Mesendoderm (in vitro differentiated cells): ENCODE results near the gene LCE4A.

Source experiments
- DNase-seq: peaks from one replicate; pipeline ENCODE4 v3.0.0; 2013
- H2AK5ac ChIP-seq: 2 replicates; pipeline ENCODE4 v1.6.1; 2013; ENCODE audit warnings: low read length, inconsistent platforms
- H2BK120ac ChIP-seq: 2 replicates; pipeline ENCODE4 v1.6.1; 2013; ENCODE audit warnings: low read depth, mild to moderate bottlenecking, low read length, moderate library complexity, mixed read lengths
- H2BK15ac ChIP-seq: replicated peaks from 2 replicates; pipeline ENCODE4 v1.6.1; 2013; ENCODE audit warnings: low read depth, mild to moderate bottlenecking, moderate library complexity
- H2BK5ac ChIP-seq: 2 replicates; pipeline ENCODE4 v1.6.1; 2013; ENCODE audit warnings: low read length, inconsistent platforms
- H3K18ac ChIP-seq: 2 replicates; pipeline ENCODE4 v1.6.1; 2013; ENCODE audit warnings: mild to moderate bottlenecking, low read length, mixed read lengths
- H3K23ac ChIP-seq: one replicate; pipeline ENCODE4 v1.6.1; 2013; ENCODE audit warnings: low read length
- H3K27ac ChIP-seq: 2 replicates; pipeline ENCODE4 v1.5.1; 2013; ENCODE audit warnings: low read depth, mild to moderate bottlenecking, inconsistent platforms, low read length, moderate library complexity
- H3K27me3 ChIP-seq: 2 replicates; pipeline ENCODE4 v1.6.1; 2013; ENCODE audit warnings: low read length, control low read depth, mild to moderate bottlenecking, inconsistent platforms; ENCODE audit not compliant: insufficient read depth, poor library complexity
- H3K36me3 ChIP-seq: 2 replicates; pipeline ENCODE4 v1.6.1; 2013; ENCODE audit warnings: low read length, inconsistent platforms; ENCODE audit not compliant: control insufficient read depth, insufficient read depth
- H3K4ac ChIP-seq: one replicate; pipeline ENCODE4 v1.6.1; 2013; ENCODE audit warnings: low read depth, mild to moderate bottlenecking, low read length, moderate library complexity
- H3K4me1 ChIP-seq: 2 replicates; pipeline ENCODE4 v1.6.1; 2013; ENCODE audit warnings: low read depth, low read length, inconsistent platforms; ENCODE audit not compliant: control insufficient read depth
- H3K4me2 ChIP-seq: 2 replicates; pipeline ENCODE4 v1.6.1; 2013; ENCODE audit warnings: low read length
- H3K4me3 ChIP-seq: 2 replicates; pipeline ENCODE4 v1.5.1; 2013; ENCODE audit warnings: mild to moderate bottlenecking, low read length
- H3K56ac ChIP-seq: one replicate; pipeline ENCODE4 v1.6.1; 2013; ENCODE audit warnings: low read length
- H3K79me1 ChIP-seq: 2 replicates; pipeline ENCODE4 v1.6.1; 2013; ENCODE audit warnings: low read length, inconsistent platforms
- H3K79me2 ChIP-seq: 2 replicates; pipeline ENCODE4 v1.6.1; 2013; ENCODE audit warnings: mild to moderate bottlenecking, low read length; ENCODE audit not compliant: control insufficient read depth, insufficient read depth
- H3K9ac ChIP-seq: 2 replicates; pipeline ENCODE4 v1.6.1; 2013; ENCODE audit warnings: low read length, inconsistent platforms
- H4K5ac ChIP-seq: one replicate; pipeline ENCODE4 v1.6.1; 2013; ENCODE audit warnings: low read length
- H4K8ac ChIP-seq: one replicate; pipeline ENCODE4 v1.6.1; 2013; ENCODE audit warnings: low read depth, mild to moderate bottlenecking, control low read depth, low read length, moderate library complexity
- WGBS: extraction: QIAGEN DNeasy Blood & Tissue Kit; methylation state at CpG from one replicate; pipeline ENCODE4 v1.1.7; 2013; ENCODE audit warnings: low lambda C conversion rate, missing lambda C conversion rate; ENCODE audit not compliant: insufficient coverage; ENCODE audit errors: extremely low coverage; 5-methylcytosine and 5-hydroxymethylcytosine counted together

LCE4A gene

DNA sequence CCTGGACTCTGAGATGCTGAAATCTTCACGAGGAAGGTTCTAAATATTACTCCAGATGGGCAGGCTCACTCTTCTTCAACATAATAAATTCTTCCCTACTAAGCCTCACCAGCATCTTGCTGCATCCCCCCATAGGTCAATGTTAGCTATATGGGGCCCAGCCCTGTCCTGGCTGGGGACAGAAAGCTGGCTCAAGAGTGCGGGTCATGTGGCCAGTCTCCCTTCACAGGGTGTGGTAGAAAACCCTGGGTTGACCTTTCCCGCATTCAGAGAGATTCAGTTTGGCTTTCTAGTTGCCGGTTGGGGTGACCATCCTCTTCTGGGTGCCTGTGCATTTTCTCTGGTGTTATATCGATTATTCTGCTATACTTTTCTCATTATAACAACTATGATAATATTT, 30.0 kb downstream of the LCE4A start:
- no CpG with 5 or more reads among the region's 5 CpGs for WGBS
- no peak overlapping the region for H4K5ac ChIP-seq
- H3K18ac ChIP-seq: no peak overlapping the region
- no peak overlapping the region for H2BK120ac ChIP-seq
- no peaks in the 10 kb centered on the region for H3K4me1 ChIP-seq
- H2BK15ac ChIP-seq: no peak overlapping the region
- H3K56ac ChIP-seq: no peak overlapping the region
- H3K79me1 ChIP-seq: no peaks in the 10 kb centered on the region
- H4K8ac ChIP-seq: no peak overlapping the region
- no peak overlapping the region for H2BK5ac ChIP-seq
- no peak overlapping the region for H2AK5ac ChIP-seq
- DNase-seq: no peak
- no peak overlapping the region for H3K9ac ChIP-seq
- no peak overlapping the region for H3K23ac ChIP-seq
- H3K4ac ChIP-seq: no peak overlapping the region
- H3K79me2 ChIP-seq: no peaks in the 10 kb centered on the region
- no peak overlapping the region for H3K27ac ChIP-seq
- no peaks in the 10 kb centered on the region for H3K27me3 ChIP-seq
- H3K4me3 ChIP-seq: no peak overlapping the region
- no peaks in the 10 kb centered on the region for H3K36me3 ChIP-seq
- no peak overlapping the region for H3K4me2 ChIP-seq

DNA sequence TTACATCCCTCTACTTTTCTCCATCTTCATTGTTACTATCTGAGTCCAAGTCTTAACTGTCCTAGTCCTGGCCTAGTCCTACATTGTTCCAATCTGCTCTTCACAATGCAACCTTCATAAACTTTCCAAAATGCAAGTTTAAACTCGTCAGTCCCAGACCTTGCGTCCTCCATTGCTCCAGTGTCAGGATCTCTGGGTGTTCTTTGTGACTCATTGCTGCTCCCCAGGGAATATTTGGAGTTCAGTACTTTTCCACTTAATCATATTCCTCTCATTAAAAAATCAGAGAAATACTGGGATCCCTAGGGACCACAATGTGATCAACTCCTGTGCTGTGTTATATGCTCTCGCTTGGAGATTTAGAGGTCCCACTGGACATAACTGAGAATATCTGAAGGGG, 31.9 kb downstream of the LCE4A start:
- no peak overlapping the region for H2BK120ac ChIP-seq
- no peak overlapping the region for H3K18ac ChIP-seq
- H4K8ac ChIP-seq: no peak overlapping the region
- H2BK5ac ChIP-seq: no peak overlapping the region
- DNase-seq: no peak
- no peak overlapping the region for H3K4ac ChIP-seq
- no peak overlapping the region for H3K4me3 ChIP-seq
- WGBS: no CpG with 5 or more reads among the region's 3 CpGs
- no peaks in the 10 kb centered on the region for H3K4me1 ChIP-seq
- H2AK5ac ChIP-seq: no peak overlapping the region
- no peak overlapping the region for H3K23ac ChIP-seq
- no peaks in the 10 kb centered on the region for H3K79me1 ChIP-seq
- H3K27ac ChIP-seq: no peak overlapping the region
- no peaks in the 10 kb centered on the region for H3K36me3 ChIP-seq
- H3K79me2 ChIP-seq: no peaks in the 10 kb centered on the region
- H3K27me3 ChIP-seq: no peaks in the 10 kb centered on the region
- no peak overlapping the region for H3K9ac ChIP-seq
- no peak overlapping the region for H2BK15ac ChIP-seq
- H3K4me2 ChIP-seq: no peak overlapping the region
- no peak overlapping the region for H4K5ac ChIP-seq
- no peak overlapping the region for H3K56ac ChIP-seq

DNA sequence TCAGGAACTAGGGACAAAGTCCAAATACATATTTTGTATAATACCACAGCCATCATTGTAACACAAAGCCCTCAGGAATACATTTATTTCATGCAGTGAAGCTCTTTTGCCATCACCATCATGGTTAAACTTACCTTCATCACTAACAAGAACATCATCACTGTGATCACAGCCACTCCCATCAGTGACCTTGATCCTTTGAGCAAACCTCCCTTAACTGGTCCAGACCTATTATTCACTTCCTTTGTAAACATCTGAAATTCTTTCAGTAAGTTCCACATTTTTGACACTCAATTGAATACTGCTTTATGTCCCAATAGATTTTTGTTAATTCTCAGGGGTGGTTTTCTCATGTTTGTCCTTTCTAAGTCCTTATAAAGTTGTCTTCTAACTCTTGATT, 33.7 kb downstream of the LCE4A start:
- H2BK120ac ChIP-seq: no peak overlapping the region
- no peaks in the 10 kb centered on the region for H3K36me3 ChIP-seq
- no peak overlapping the region for H3K9ac ChIP-seq
- no peak overlapping the region for H4K8ac ChIP-seq
- no peak overlapping the region for H3K27ac ChIP-seq
- H3K4me1 ChIP-seq: no peaks in the 10 kb centered on the region
- H3K4me3 ChIP-seq: no peak overlapping the region
- no peaks in the 10 kb centered on the region for H3K27me3 ChIP-seq
- DNase-seq: no peak
- H3K79me1 ChIP-seq: no peaks in the 10 kb centered on the region
- H2BK5ac ChIP-seq: no peak overlapping the region
- no peak overlapping the region for H2BK15ac ChIP-seq
- H2AK5ac ChIP-seq: no peak overlapping the region
- no peak overlapping the region for H3K4me2 ChIP-seq
- H4K5ac ChIP-seq: no peak overlapping the region
- H3K79me2 ChIP-seq: no peaks in the 10 kb centered on the region
- H3K56ac ChIP-seq: no peak overlapping the region
- H3K18ac ChIP-seq: no peak overlapping the region
- H3K4ac ChIP-seq: no peak overlapping the region
- H3K23ac ChIP-seq: no peak overlapping the region

DNA sequence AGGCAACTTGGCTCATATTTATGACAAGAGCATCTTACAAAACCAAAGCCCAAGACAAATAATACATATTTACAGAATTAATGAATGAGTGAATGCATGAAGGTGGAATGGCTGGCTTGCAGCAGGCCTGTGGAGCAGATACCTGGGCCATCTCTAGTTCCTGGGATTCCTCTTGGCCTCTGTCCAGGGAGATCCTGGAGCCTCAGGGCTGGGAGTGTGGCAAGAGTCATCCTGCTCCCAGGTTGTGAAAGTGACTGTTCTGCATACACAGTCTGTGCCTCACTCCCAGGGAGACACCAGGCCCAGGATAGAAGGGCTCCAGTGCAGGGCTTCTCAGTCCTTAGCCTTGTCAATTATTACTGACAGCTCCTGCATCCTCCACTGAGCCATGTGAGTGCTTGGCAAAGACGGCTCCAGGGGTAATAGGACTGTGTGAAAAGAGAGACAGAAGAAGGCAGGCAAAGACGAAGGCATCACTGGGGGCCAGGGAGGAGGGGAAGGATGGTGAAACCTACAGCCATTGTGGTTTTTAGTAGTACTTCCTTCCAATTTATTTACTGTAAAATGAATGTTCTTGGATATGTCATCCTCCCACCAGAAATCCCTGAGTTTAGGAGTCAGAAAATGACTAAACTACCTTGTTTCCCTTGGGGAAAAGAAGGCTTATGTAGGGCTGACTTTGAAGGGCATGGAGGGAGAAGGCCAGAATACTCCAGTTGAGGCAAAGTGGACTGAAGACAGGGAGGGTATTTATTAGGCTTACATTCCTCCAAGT, 35.6 kb downstream of the LCE4A start:
- H3K79me1 ChIP-seq: no peaks in the 10 kb centered on the region
- no peak overlapping the region for H3K4ac ChIP-seq
- DNase-seq: no peak
- H4K5ac ChIP-seq: no peak overlapping the region
- no peak overlapping the region for H2BK120ac ChIP-seq
- H3K27me3 ChIP-seq: no peaks in the 10 kb centered on the region
- no peak overlapping the region for H3K23ac ChIP-seq
- no peak overlapping the region for H2AK5ac ChIP-seq
- H2BK15ac ChIP-seq: no peak overlapping the region
- H2BK5ac ChIP-seq: no peak overlapping the region
- H3K79me2 ChIP-seq: no peaks in the 10 kb centered on the region
- whole genome bisulfite sequencing: no CpG with 5 or more reads among the region's 2 CpGs
- no peak overlapping the region for H3K9ac ChIP-seq
- H3K56ac ChIP-seq: no peak overlapping the region
- H3K4me2 ChIP-seq: no peak overlapping the region
- H3K4me1 ChIP-seq: no peaks in the 10 kb centered on the region
- no peak overlapping the region for H3K27ac ChIP-seq
- H3K4me3 ChIP-seq: no peak overlapping the region
- no peaks in the 10 kb centered on the region for H3K36me3 ChIP-seq
- no peak overlapping the region for H4K8ac ChIP-seq
- no peak overlapping the region for H3K18ac ChIP-seq

DNA sequence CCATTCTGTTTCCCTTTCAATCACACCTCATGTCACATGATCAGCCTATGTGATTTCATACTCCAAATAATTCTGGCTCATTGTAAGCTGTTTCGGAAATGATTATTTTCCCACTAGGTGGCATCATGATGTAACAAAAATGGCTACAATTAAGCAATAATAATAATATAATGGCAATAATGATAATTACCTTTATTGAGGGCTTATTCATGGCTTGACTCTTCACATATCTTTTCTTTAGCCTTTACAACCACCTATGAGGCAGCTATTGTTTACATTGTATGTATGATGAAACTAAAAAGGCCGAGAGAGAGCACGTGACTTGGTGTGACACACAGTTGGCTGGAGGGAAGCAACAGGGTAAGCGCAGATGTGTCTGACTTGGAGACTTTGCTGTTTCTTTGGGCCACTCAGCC, 37.3 kb downstream of the LCE4A start:
- Histone ChIP-seq H3K4ac (no peak overlapping the region), H3K56ac (no peak overlapping the region), H4K5ac (no peak overlapping the region), H3K4me3 (no peak overlapping the region), H3K4me1 (no peaks in the 10 kb centered on the region), H2BK120ac (no peak overlapping the region), H2BK15ac (no peak overlapping the region), H4K8ac (no peak overlapping the region), H3K4me2 (no peak overlapping the region), H3K9ac (no peak overlapping the region), H3K36me3 (no peaks in the 10 kb centered on the region), H3K27me3 (no peaks in the 10 kb centered on the region), H2AK5ac (no peak overlapping the region), H2BK5ac (no peak overlapping the region), H3K18ac (no peak overlapping the region), H3K23ac (no peak overlapping the region), H3K27ac (no peak overlapping the region), H3K79me2 (no peaks in the 10 kb centered on the region), H3K79me1 (no peaks in the 10 kb centered on the region)
- WGBS: no CpG with 5 or more reads among the region's 4 CpGs
- no peak for DNase-seq
